Uterus (tissue), 2 donors: ENCODE measurements around the gene ALDH16A1.

Experiments
- CTCF ChIP-seq, 4 experiments: fragments of 200-600 bp in 2 of 4; fragments of 450-650 bp in 2 of 4; sonication (generic) in 2 of 4; IDR thresholded peaks; one replicate each; pipeline ENCODE4 v1.5.1; 2016 to 2019; ENCODE audit warnings: antibody characterized with exemption in 4 of 4, mild to moderate bottlenecking in 2 of 4, moderate library complexity in 1 of 4
- POLR2A ChIP-seq, 2 donors: fragments of 450-650 bp; IDR thresholded peaks; one replicate each; pipeline ENCODE4 v1.6.1; 2016; ENCODE audit warnings: antibody characterized with exemption in 2 of 2, mild to moderate bottlenecking in 1 of 2, moderate library complexity in 1 of 2

DNA sequence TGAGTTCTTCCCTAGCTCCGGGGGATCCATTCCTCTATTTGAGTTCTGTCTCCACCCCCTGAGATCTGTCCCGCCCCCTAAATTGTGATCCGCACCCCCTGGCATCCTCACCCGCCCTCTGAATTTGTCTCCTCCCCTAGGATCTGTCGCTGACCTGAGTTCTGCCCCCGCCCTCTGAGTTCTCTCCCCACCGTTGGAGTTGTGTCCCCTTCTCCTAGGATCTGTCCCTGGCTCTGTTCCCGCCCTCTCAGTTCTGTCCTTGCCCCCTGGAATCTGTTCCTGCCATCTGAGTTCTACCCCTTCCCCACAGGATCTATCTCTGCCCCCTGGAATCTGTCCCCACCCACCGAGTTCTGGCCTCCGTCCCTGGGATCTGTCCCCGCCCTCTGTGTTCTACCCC is 10.7 kb upstream of the ALDH16A1 start:
- no peak for TF ChIP-seq CTCF (IDR thresholded peaks at IDR 0.05)
- TF ChIP-seq POLR2A (IDR thresholded peaks at IDR 0.05), result no peak
